ENCODE measurements around the gene SULT1A1. TPM values are rescaled to one million over a fixed set of nuclear protein-coding genes. Genes with fewer than 3 reads are reported as not detected.

Gene SULT1A1
- polyA plus RNA-seq, 3 donors: 96.3 to 362 (median 320) TPM

GRCh38 chr16:28589930-28590329 lies 19.9 kb downstream of the SULT1A1 start:
- Histone ChIP-seq H3K9me3 (replicated peaks in 1 of 2; ENCODE audit: control insufficient read depth in 1 of 2, insufficient read depth in 1 of 2, low read length in 2 of 2) (no peaks in the 10 kb centered on the region), H3K36me3 (replicated peaks in 1 of 2; ENCODE audit: control insufficient read depth in 1 of 2, insufficient read depth in 2 of 2, low read length in 2 of 2) (peaks cover 50 to 76% of the 10 kb centered on the region in 2 donors), H3K4me2 (replicated peaks; ENCODE audit: extremely low read depth, low read length, poor library complexity, severe bottlenecking) (no peak overlapping the region), H3K4me3 (replicated peaks in 1 of 3; ENCODE audit: low read depth in 2 of 3, low read length in 3 of 3) (no peak overlapping the region), H4K20me1 (ENCODE audit: insufficient read depth, low read length) (no peaks in the 10 kb centered on the region), H2AFZ (ENCODE audit: insufficient read depth, low read depth, low read length, poor library complexity, severe bottlenecking) (no peak overlapping the region), H3K9ac (ENCODE audit: insufficient read depth, low read length, poor library complexity, severe bottlenecking) (no peak overlapping the region), H3K27ac (ENCODE audit: low read depth in 1 of 2, low read length in 2 of 2) (no peak overlapping the region), H3K79me2 (ENCODE audit: insufficient read depth, low read length) (no peaks in the 10 kb centered on the region), H3K4me1 (ENCODE audit: control insufficient read depth in 1 of 2, insufficient read depth in 2 of 2, low read length in 2 of 2) (no peaks in the 10 kb centered on the region), H3K27me3 (ENCODE audit: control insufficient read depth in 2 of 2, insufficient read depth in 2 of 2, low read length in 2 of 2) (no peaks in the 10 kb centered on the region)
- 97% methylated on average over 10 of the region's 13 CpGs for WGBS (ENCODE audit: insufficient coverage)
- Mint-ChIP-seq H3K36me3 (peaks cover 73 to 82% of the 10 kb centered on the region in 2 donors), H3K27ac (no peak overlapping the region), H3K4me1 (no peaks in the 10 kb centered on the region), H3K4me3 (peak overlapping the region in 1 of 2 donors; percentile 16), H3K9me3 (no peaks in the 10 kb centered on the region), H3K27me3 (ENCODE audit: low read depth in 3 of 3) (peaks cover 0 to 4% (median 3%) of the 10 kb centered on the region in 3 donors)
- DNase-seq: no peak
- TF ChIP-seq CTCF (IDR thresholded peaks at IDR 0.05): no peak
- intact Hi-C loops (cut with micrococcal nuclease): no loop called here

DNA sequence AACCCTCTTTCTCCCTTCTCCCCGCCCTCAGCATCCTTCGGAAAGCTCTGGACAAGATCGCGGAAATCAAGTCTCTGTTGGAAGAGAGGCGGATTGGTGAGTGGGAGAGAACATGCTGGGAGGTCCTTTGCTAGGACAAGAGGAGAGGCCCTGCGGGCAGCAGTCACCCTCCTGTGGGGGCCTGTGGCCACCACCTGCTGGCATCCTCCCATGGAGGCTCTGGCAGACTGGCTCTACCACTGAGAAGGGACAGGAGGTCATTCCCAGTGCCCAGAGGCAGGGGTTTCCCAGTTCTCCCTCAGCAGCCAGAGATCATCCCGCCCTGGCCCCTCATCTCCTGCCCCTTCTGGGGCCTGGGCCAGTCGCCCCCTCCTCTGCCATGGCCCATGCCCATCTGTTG lies 20.8 kb downstream of the SULT1A1 start:
- Histone ChIP-seq H4K20me1 (ENCODE audit: insufficient read depth, low read length) (no peaks in the 10 kb centered on the region), H3K4me1 (ENCODE audit: control insufficient read depth in 1 of 2, insufficient read depth in 2 of 2, low read length in 2 of 2) (no peaks in the 10 kb centered on the region), H3K79me2 (ENCODE audit: insufficient read depth, low read length) (no peaks in the 10 kb centered on the region), H2AFZ (ENCODE audit: insufficient read depth, low read depth, low read length, poor library complexity, severe bottlenecking) (no peak overlapping the region), H3K9me3 (replicated peaks in 1 of 2; ENCODE audit: control insufficient read depth in 1 of 2, insufficient read depth in 1 of 2, low read length in 2 of 2) (no peaks in the 10 kb centered on the region), H3K36me3 (replicated peaks in 1 of 2; ENCODE audit: control insufficient read depth in 1 of 2, insufficient read depth in 2 of 2, low read length in 2 of 2) (peaks cover 53 to 82% of the 10 kb centered on the region in 2 donors), H3K27ac (ENCODE audit: low read depth in 1 of 2, low read length in 2 of 2) (no peak overlapping the region), H3K4me3 (replicated peaks in 1 of 3; ENCODE audit: low read depth in 2 of 3, low read length in 3 of 3) (no peak overlapping the region), H3K4me2 (replicated peaks; ENCODE audit: extremely low read depth, low read length, poor library complexity, severe bottlenecking) (no peak overlapping the region), H3K27me3 (ENCODE audit: control insufficient read depth in 2 of 2, insufficient read depth in 2 of 2, low read length in 2 of 2) (no peaks in the 10 kb centered on the region), H3K9ac (ENCODE audit: insufficient read depth, low read length, poor library complexity, severe bottlenecking) (no peak overlapping the region)
- WGBS (ENCODE audit: insufficient coverage): 99% methylated on average over 6 of the region's 8 CpGs
- intact Hi-C loops (cut with micrococcal nuclease): no loop called here
- Mint-ChIP-seq H3K4me3 (no peak overlapping the region), H3K36me3 (peaks cover 76 to 87% of the 10 kb centered on the region in 2 donors), H3K27ac (peak overlapping the region in 1 of 7 donors; percentile 54), H3K4me1 (no peaks in the 10 kb centered on the region), H3K27me3 (ENCODE audit: low read depth in 3 of 3) (peaks cover 0 to 4% (median 3%) of the 10 kb centered on the region in 3 donors), H3K9me3 (no peaks in the 10 kb centered on the region)
- no peak for TF ChIP-seq CTCF (IDR thresholded peaks at IDR 0.05)
- DNase-seq: no peak

Data from CD14-positive monocyte (primary cell).